Bronchial epithelial cell (primary cell): ENCODE results near the gene DDX49. TPM values are rescaled to one million over a fixed set of nuclear protein-coding genes. Genes with fewer than 3 reads are reported as not detected.
A peak's percentile ranks its signal among the peaks of the same experiment; 100 is the strongest.

Experiments
- DNase-seq: peaks from one replicate; pipeline ENCODE4 v3.0.0-alpha.2; 2010; ENCODE audit warnings: low read depth
- FAIRE-seq: peaks from 2 replicates; lab custom pipeline; 2011; peaks lifted over from hg19 to GRCh38; lab: Jason Lieb, UNC
- H3K27me3 ChIP-seq: 2 replicates; pipeline ENCODE4 v1.5.1; 2011; ENCODE audit warnings: low read length; ENCODE audit not compliant: control insufficient read depth, insufficient read depth
- H3K36me3 ChIP-seq: 2 replicates; pipeline ENCODE4 v1.5.1; 2011; ENCODE audit warnings: low read length; ENCODE audit not compliant: control insufficient read depth, insufficient read depth
- H3K4me3 ChIP-seq: 2 replicates; pipeline ENCODE4 v1.5.1; 2011; ENCODE audit warnings: mild to moderate bottlenecking, low read depth, low read length, control low read depth
- total RNA-seq: library from RNA; depleted of rRNA; stranded (reverse); fragments of >200 nt; gene quantifications from 2 replicates; pipeline ENCODE4 v1.2.1, GENCODE V29; 2014
- TF ChIP-seq, protein P1 (sequence below): IDR thresholded peaks from 2 replicates; pipeline ENCODE4 v1.5.1; 2011; ENCODE audit warnings: mild to moderate bottlenecking, moderate library complexity, low read length, control low read depth, inconsistent platforms; ENCODE audit not compliant: insufficient read depth, severe bottlenecking

Gene DDX49
- total RNA-seq, 1 donor from 2014 or later: 76.1 TPM

GRCh38 chr19:18876865-18877264 lies 42.6 kb upstream of the DDX49 start:
- Histone ChIP-seq H3K4me3 (no peak overlapping the region), H3K36me3 (no peaks in the 10 kb centered on the region), H3K27me3 (no peaks in the 10 kb centered on the region)
- no peak for FAIRE-seq
- TF ChIP-seq, protein P1, sequence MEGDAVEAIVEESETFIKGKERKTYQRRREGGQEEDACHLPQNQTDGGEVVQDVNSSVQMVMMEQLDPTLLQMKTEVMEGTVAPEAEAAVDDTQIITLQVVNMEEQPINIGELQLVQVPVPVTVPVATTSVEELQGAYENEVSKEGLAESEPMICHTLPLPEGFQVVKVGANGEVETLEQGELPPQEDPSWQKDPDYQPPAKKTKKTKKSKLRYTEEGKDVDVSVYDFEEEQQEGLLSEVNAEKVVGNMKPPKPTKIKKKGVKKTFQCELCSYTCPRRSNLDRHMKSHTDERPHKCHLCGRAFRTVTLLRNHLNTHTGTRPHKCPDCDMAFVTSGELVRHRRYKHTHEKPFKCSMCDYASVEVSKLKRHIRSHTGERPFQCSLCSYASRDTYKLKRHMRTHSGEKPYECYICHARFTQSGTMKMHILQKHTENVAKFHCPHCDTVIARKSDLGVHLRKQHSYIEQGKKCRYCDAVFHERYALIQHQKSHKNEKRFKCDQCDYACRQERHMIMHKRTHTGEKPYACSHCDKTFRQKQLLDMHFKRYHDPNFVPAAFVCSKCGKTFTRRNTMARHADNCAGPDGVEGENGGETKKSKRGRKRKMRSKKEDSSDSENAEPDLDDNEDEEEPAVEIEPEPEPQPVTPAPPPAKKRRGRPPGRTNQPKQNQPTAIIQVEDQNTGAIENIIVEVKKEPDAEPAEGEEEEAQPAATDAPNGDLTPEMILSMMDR: no peak
- DNase-seq: no peak

DNA sequence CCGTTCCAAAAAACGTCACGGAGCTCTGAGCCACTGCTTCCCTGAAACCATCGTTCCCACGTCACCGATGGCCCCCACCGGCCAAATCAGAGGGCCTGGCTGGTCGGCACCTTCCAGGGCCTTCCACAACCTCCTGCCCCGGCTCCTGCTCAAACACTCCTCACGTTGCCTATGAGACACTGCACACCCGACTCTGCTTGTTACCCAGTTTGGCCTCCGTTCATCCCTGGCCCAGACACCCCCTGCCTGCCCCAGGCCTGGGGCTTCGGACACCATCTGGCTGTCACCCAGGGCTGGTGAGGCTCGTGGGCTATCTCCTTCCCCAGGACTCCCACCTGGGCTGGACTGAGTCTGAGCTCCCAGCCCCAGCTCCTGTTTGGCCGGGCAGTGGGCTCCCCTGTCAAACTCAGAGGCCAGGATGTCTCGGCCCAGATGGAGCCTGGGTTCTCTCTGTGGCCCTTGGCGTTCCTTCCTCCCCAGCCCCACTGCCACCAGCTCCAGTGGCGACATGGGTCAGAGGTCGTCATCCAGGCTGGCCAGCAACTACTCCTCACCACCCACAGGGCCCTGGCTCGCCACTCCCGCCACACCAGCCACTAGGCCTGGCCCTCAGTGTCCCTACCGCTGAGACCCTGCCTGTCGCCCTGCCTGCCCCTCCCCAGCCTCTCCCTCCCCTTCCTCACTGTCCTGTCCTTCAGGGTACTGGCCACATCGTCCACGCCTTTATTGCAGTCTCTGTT lies 41.3 kb upstream of the DDX49 start:
- no peak overlapping the region for H3K4me3 ChIP-seq
- no peaks in the 10 kb centered on the region for H3K36me3 ChIP-seq
- TF ChIP-seq, protein P1: no peak
- no peak for FAIRE-seq
- H3K27me3 ChIP-seq: no peaks in the 10 kb centered on the region
- DNase-seq: no peak

DNA sequence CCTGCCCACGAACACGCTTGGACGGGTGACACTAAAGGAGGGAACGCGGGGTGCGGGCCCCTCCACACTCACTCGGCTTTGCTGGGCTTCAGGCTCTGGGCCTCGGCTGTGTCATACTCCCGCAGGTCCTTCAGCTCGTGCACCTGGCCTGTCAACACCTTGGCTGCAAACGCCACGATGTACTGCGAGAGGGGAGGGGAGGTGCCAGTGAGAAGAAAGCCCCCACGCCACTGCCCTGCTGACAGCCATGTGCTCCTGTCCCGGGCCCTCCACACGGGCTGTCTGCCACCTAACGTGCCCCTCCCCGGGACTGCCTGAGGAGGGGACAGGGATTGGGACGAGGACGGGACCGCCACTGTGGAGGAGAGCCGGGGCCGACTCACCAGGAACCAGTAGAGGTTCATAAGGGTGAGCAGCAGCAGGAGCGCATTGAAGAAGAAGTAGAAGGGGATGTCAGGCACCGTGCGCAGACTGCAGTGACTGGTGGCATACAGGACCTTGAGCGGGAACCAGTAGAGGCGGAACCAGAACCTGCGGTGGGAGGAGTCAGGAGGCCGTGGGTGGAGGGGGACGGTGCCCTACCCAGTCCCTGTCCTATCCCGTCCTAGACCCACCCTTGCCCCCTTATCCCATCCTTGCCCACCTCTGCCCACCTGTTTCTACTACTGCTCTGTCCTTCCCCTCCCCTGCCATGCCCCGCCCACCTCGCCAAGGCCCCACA lies 40.5 kb upstream of the DDX49 start:
- no peaks in the 10 kb centered on the region for H3K36me3 ChIP-seq
- DNase-seq: no peak
- TF ChIP-seq, protein P1: no peak
- H3K4me3 ChIP-seq: no peak overlapping the region
- no peak for FAIRE-seq
- H3K27me3 ChIP-seq: no peaks in the 10 kb centered on the region

DNA sequence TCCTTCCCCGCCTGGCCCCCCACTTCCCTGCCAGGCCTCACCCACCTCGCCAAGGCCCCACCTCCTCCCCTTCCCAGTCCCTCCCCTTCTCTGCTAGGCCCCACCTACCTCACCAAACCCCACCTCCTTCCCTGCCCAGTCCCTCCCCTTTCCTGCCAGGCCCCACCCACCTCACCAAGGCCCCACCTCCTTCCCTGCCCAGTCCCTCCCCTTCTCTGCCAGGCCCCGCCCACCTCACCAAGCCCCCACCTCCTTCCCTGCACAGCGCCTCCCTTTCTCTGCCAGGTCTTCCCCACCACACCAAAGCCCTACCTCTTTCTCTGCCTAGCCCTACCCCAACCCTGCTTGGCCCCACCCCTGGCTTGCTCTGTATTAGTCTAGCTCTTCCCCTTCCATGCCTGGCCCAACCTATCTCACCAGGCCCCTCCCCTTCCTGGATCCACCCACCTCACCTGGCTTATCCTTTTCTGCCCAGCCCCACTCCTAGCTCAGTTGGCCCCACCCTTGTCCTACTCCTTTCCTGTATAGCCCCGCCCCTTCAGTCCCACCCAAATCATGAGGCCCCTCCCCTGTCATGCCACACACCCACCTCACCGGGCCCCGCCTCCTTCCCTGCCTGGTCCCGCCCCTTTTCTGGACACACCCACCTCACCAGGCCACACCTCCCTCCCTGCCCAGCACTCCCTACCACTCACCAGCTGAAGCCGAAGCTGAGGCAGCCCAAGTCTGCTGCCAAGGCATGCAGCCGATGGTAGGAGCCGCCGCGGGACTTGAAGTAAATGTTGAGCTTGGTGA lies 39.7 kb upstream of the DDX49 start:
- no peaks in the 10 kb centered on the region for H3K27me3 ChIP-seq
- DNase-seq: peak; percentile 38
- FAIRE-seq: no peak
- H3K4me3 ChIP-seq: no peak overlapping the region
- TF ChIP-seq, protein P1: no peak
- no peaks in the 10 kb centered on the region for H3K36me3 ChIP-seq

GRCh38 chr19:18881491-18881890 lies 38.0 kb upstream of the DDX49 start:
- H3K36me3 ChIP-seq: no peaks in the 10 kb centered on the region
- no peak for DNase-seq
- no peak for FAIRE-seq
- no peaks in the 10 kb centered on the region for H3K27me3 ChIP-seq
- H3K4me3 ChIP-seq: no peak overlapping the region
- TF ChIP-seq, protein P1: no peak
